HUES64 (cell line): ENCODE data around the gene ELOVL3.

Experiments used
- H3K27ac ChIP-seq: 2 replicates; pipeline ENCODE4 v1.7.0; 2013; ENCODE audit warnings: low read depth, low read length, inconsistent platforms
- H3K27me3 ChIP-seq: 2 replicates; pipeline ENCODE4 v1.6.1; 2013; ENCODE audit warnings: mild to moderate bottlenecking, low read length; ENCODE audit not compliant: insufficient read depth
- H3K36me3 ChIP-seq: 2 replicates; pipeline ENCODE4 v1.6.1; 2013; ENCODE audit warnings: mild to moderate bottlenecking, low read length; ENCODE audit not compliant: insufficient read depth
- H3K4me1 ChIP-seq: 2 replicates; pipeline ENCODE4 v1.6.1; 2013; ENCODE audit warnings: mild to moderate bottlenecking, low read length, moderate library complexity; ENCODE audit not compliant: insufficient read depth
- H3K4me3 ChIP-seq: 2 replicates; pipeline ENCODE4 v1.5.1; 2013; ENCODE audit warnings: mild to moderate bottlenecking, low read length, moderate library complexity
- H3K9ac ChIP-seq: 2 replicates; pipeline ENCODE4 v1.6.1; 2013; ENCODE audit warnings: mild to moderate bottlenecking, low read depth, low read length
- H3K9me3 ChIP-seq: 2 replicates; pipeline ENCODE4 v1.6.1; 2013; ENCODE audit warnings: low read depth, low read length; ENCODE audit not compliant: insufficient read depth
- WGBS: fragments of 150-250, 120-280 bp; methylation state at CpG from one replicate; pipeline ENCODE4 v1.1.7; 2013; ENCODE audit warnings: missing lambda C conversion rate; 5-methylcytosine and 5-hydroxymethylcytosine counted together

The ELOVL3 gene

DNA sequence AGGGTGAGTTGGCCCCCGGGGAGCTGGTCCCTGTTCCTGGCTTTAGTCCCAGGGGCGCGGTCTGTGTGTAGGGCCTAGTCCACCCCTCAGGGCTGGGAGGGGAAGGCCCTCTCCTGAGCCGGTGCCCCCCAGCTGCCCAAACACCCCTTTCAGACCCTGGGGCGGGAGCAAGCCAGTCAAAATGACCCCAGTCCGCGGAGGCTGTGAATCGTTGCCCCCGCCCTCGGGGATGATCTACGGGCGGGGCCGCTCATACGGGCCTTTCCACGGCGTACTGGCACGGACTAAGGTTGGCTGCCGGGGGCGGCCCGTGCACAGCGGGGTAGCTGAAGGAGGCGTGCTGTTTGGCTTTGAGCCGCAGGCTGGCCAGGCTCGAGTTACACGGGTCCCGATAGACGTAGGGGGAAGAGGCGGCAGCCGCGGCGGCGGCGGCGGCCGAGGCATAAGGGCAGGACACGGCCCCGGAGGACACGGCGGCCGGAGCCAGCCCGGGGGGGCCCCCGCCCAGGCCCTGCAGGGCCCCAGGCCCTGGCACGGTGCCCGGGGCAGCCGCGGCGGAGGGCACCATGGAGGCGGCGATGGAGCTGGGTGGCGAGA lies 4.3 kb downstream of the ELOVL3 start:
- WGBS = 1% methylated on average over 50 of the region's 50 CpGs
- Histone ChIP-seq H3K36me3 (no peaks in the 10 kb centered on the region), H3K4me3 (peak overlapping the region; percentile 55), H3K9ac (no peak overlapping the region), H3K4me1 (0 out of 2 replicates have a peak, but pooled peaks cover 4% of the 10 kb centered on the region), H3K9me3 (no peaks in the 10 kb centered on the region), H3K27me3 (peaks cover 97% of the 10 kb centered on the region), H3K27ac (no peak overlapping the region)

DNA sequence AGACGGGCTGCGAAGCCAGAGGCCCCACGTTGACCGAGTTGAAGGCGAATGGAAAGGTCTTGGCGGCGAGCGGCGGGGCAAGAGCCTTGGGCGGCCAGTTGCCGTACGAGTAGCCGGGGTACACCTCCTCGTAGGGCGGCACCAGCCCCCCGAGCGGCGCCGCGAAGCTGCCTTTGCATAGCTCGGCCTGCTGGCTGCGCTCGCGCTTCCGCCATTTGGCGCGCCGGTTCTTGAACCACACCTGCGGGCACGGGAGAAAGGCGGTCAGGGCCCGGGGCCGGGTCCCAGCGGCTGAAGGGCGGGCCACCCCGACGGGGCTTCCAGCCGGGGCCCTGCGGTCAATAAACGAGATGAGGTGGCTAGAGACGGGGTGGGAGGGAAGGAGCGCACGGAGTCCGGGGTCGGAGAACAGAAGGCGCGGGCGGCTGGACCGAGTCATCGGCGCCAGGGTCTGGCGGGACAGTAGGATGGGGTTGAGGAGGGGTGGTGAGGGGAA lies 4.8 kb downstream of the ELOVL3 start:
- Histone ChIP-seq H3K4me3 (peak overlapping the region; percentile 55), H3K36me3 (no peaks in the 10 kb centered on the region), H3K9me3 (no peaks in the 10 kb centered on the region), H3K27me3 (peaks cover 97% of the 10 kb centered on the region), H3K4me1 (no peaks in the 10 kb centered on the region), H3K9ac (no peak overlapping the region), H3K27ac (no peak overlapping the region)
- WGBS = under 1% methylated on average over 52 of the region's 52 CpGs

- 16% methylated on average over 76 of the region's 76 CpGs for WGBS
- Histone ChIP-seq H3K27me3 (peaks cover 99% of the 10 kb centered on the region), H3K9me3 (no peaks in the 10 kb centered on the region), H3K27ac (no peak overlapping the region), H3K9ac (no peak overlapping the region), H3K4me3 (peak overlapping the region; percentile 55), H3K4me1 (no peaks in the 10 kb centered on the region), H3K36me3 (no peaks in the 10 kb centered on the region)
Observed at GRCh38 chr10:102231357-102232318, 5.5 kb downstream of the ELOVL3 start.

- H3K4me1 ChIP-seq = no peaks in the 10 kb centered on the region
- 60% methylated on average over 1 of the region's 1 CpG for WGBS
- H3K36me3 ChIP-seq = no peaks in the 10 kb centered on the region
- peaks cover 99% of the 10 kb centered on the region for H3K27me3 ChIP-seq
- no peaks in the 10 kb centered on the region for H3K9me3 ChIP-seq
- H3K9ac ChIP-seq = no peak overlapping the region
- no peak overlapping the region for H3K4me3 ChIP-seq
- no peak overlapping the region for H3K27ac ChIP-seq
Observed at GRCh38 chr10:102233997-102234396, 7.9 kb downstream of the ELOVL3 start.

GRCh38 chr10:102234888-102235597 lies 8.9 kb downstream of the ELOVL3 start:
- no peak overlapping the region for H3K4me3 ChIP-seq
- 66% methylated on average over 10 of the region's 12 CpGs for WGBS
- no peak overlapping the region for H3K9ac ChIP-seq
- H3K27ac ChIP-seq = no peak overlapping the region
- no peaks in the 10 kb centered on the region for H3K36me3 ChIP-seq
- H3K27me3 ChIP-seq = peaks cover 99% of the 10 kb centered on the region
- H3K4me1 ChIP-seq = no peaks in the 10 kb centered on the region
- H3K9me3 ChIP-seq = no peaks in the 10 kb centered on the region

DNA sequence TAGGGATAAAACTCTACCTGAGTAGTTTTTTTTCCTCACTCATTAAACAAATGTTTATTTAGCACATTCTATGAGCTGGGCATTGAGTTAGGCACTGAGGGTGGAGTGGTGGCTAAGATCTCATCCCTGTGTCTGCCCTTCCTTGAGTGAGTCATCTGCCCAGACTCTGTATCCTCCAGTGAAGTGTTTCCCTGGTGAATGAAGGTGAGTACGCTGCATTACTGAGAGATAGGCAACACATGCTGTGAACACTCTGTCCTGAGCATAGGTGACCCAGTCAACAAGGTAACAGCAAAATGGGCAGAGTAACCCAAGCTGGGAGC lies 9.5 kb downstream of the ELOVL3 start:
- H3K4me3 ChIP-seq = no peak overlapping the region
- no peak overlapping the region for H3K9ac ChIP-seq
- no peak overlapping the region for H3K27ac ChIP-seq
- H3K36me3 ChIP-seq = no peaks in the 10 kb centered on the region
- 80% methylated on average over 1 of the region's 1 CpG for WGBS
- H3K4me1 ChIP-seq = no peaks in the 10 kb centered on the region
- H3K9me3 ChIP-seq = no peaks in the 10 kb centered on the region
- H3K27me3 ChIP-seq = peaks cover 99% of the 10 kb centered on the region

GRCh38 chr10:102236006-102236405 lies 9.9 kb downstream of the ELOVL3 start:
- no peak overlapping the region for H3K4me3 ChIP-seq
- no peaks in the 10 kb centered on the region for H3K9me3 ChIP-seq
- no peaks in the 10 kb centered on the region for H3K4me1 ChIP-seq
- no peak overlapping the region for H3K27ac ChIP-seq
- H3K9ac ChIP-seq = no peak overlapping the region
- 78% methylated on average over 8 of the region's 8 CpGs for WGBS
- no peaks in the 10 kb centered on the region for H3K36me3 ChIP-seq
- H3K27me3 ChIP-seq = peaks cover 99% of the 10 kb centered on the region

DNA sequence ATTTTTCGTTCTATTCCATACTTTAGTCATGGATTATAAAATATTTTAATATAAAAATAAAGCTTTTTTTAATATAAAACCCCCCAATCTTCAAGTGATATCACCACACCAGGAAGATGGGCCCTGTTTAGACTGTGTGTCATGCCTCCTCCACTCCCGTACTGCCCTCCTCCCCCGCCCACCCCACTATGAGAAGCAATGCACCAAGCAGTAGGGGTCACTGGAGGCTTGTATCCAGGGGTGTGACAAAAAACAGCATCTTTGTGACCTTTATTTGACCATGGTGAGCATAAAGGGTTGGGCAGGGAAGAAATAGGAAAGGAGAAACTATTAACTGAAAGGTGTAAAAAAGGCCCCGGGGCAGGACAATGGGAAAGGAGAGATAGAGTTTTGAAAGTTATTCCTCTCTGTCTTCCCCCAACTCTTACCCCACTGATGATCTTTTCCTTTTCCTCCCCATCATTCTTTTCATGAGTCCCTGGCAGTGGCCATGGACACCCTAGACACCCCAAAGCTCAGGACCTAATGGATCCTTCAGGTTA lies 11.7 kb downstream of the ELOVL3 start:
- Histone ChIP-seq H3K4me1 (no peaks in the 10 kb centered on the region), H3K9ac (no peak overlapping the region), H3K36me3 (no peaks in the 10 kb centered on the region), H3K27ac (no peak overlapping the region), H3K9me3 (no peaks in the 10 kb centered on the region), H3K27me3 (peaks cover 97% of the 10 kb centered on the region), H3K4me3 (no peak overlapping the region)
- WGBS = 82% methylated on average over 2 of the region's 4 CpGs

DNA sequence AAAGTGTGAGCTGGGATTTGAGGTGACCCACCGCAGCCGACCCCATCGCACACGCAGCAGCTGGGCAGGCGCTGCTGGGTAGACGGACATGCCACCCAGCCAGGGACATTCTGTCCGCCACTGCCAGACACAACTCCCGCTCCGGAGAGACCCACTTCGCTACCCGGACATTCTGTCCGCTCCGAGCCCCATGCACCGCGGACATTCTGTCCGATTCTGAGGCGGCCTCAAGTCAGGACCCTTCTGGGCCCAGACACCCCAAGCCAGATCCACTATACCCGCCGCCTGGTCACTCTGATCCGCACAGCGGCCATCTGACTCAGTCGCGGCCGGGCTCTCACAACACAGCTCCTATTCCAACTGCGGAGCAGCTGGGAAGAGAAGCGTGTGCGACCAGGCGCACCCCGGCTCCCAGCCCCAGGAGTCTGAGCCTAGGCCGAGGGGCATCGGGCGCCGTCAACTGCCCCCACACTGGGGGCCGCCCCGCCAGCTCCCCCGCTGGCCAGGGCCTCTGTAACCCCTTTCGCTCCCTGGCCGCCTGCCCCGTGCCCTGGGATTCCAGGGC lies 14.4 kb downstream of the ELOVL3 start:
- 22% methylated on average over 39 of the region's 39 CpGs for WGBS
- Histone ChIP-seq H3K9me3 (no peaks in the 10 kb centered on the region), H3K4me1 (peaks cover 2% of the 10 kb centered on the region; the same call in 1 of the 2 replicates), H3K27me3 (peaks cover 80% of the 10 kb centered on the region), H3K27ac (no peak overlapping the region), H3K36me3 (no peaks in the 10 kb centered on the region), H3K9ac (no peak overlapping the region), H3K4me3 (peak overlapping the region; percentile 68)

- Histone ChIP-seq H3K27ac (no peak overlapping the region), H3K27me3 (peaks cover 75% of the 10 kb centered on the region), H3K4me1 (peaks cover 2% of the 10 kb centered on the region; the same call in 1 of the 2 replicates), H3K4me3 (peak overlapping the region; percentile 68), H3K9me3 (no peaks in the 10 kb centered on the region), H3K36me3 (no peaks in the 10 kb centered on the region), H3K9ac (no peak overlapping the region)
- 1% methylated on average over 20 of the region's 20 CpGs for WGBS
Observed at GRCh38 chr10:102241032-102241443, 14.9 kb downstream of the ELOVL3 start.
